Uterus (tissue), 4 donors: ENCODE data around the gene GLIS1. TPM values are rescaled to one million over a fixed set of nuclear protein-coding genes. Genes with fewer than 3 reads are reported as not detected.

ENCODE experiments used
- DNase-seq, 2 donors: peaks; one replicate each; pipeline ENCODE4 v3.0.0-alpha.2; 2019 to 2020
- H3K27ac ChIP-seq, 2 donors: fragments of 200-600 bp; sonication (generic); 1 replicate in 1 of 2; 2 replicates in 1 of 2; pipeline ENCODE4 v1.5.1; 2016 to 2018
- H3K27me3 ChIP-seq, 2 donors: fragments of 200-600 bp; sonication (generic); one replicate each; pipeline ENCODE4 v1.5.1; 2018 to 2019; ENCODE audit warnings: control low read depth in 1 of 2
- H3K36me3 ChIP-seq, 2 donors: fragments of 200-600 bp; sonication (generic); one replicate each; pipeline ENCODE4 v1.5.1; 2019; ENCODE audit warnings: control low read depth in 1 of 2
- H3K4me1 ChIP-seq, 2 donors: fragments of 200-600 bp; sonication (generic); one replicate each; pipeline ENCODE4 v1.5.1; 2018 to 2019; ENCODE audit warnings: control low read depth in 1 of 2
- H3K4me3 ChIP-seq, 2 donors: fragments of 200-600 bp; sonication (generic); 1 replicate in 1 of 2; 2 replicates in 1 of 2; pipeline ENCODE4 v1.5.1; 2018 to 2019; ENCODE audit warnings: mild to moderate bottlenecking in 1 of 2
- H3K9me3 ChIP-seq, 2 donors: fragments of 200-600 bp; sonication (generic); one replicate each; pipeline ENCODE4 v1.5.1; 2019; ENCODE audit warnings: control low read depth in 1 of 2
- POLR2A ChIP-seq, 2 donors: fragments of 450-650 bp; IDR thresholded peaks; one replicate each; pipeline ENCODE4 v1.6.1; 2016; ENCODE audit warnings: antibody characterized with exemption in 2 of 2, mild to moderate bottlenecking in 1 of 2, moderate library complexity in 1 of 2
- intact Hi-C: fragments of 100-400 bp; cut with DNase I; formaldehyde crosslinking; loops from one replicate; pipeline ENCODE4 v1.15.1; 2023; ENCODE audit warnings: low total_unique reads
- total RNA-seq, 4 donors: library from RNA; depleted of rRNA in 3 of 4; stranded (reverse); fragments of >200 nt in 3 of 4; gene quantifications; one replicate each; pipeline versions ENCODE4 v1.1.0 to v1.2.4, GENCODE V29; 2014 to 2023
- TF ChIP-seq, protein P1 (sequence below), 4 experiments: fragments of 200-600 bp in 2 of 4; fragments of 450-650 bp in 2 of 4; sonication (generic) in 2 of 4; IDR thresholded peaks; one replicate each; pipeline ENCODE4 v1.5.1; 2016 to 2019; ENCODE audit warnings: antibody characterized with exemption in 4 of 4, mild to moderate bottlenecking in 2 of 4, moderate library complexity in 1 of 4
- donor health status: DM: yes; HTN: yes; CAD: no.

GLIS1 gene
- total RNA-seq, 4 donors from 2014 or later, result 0.21 to 1.0 TPM; not detected in 2

DNA sequence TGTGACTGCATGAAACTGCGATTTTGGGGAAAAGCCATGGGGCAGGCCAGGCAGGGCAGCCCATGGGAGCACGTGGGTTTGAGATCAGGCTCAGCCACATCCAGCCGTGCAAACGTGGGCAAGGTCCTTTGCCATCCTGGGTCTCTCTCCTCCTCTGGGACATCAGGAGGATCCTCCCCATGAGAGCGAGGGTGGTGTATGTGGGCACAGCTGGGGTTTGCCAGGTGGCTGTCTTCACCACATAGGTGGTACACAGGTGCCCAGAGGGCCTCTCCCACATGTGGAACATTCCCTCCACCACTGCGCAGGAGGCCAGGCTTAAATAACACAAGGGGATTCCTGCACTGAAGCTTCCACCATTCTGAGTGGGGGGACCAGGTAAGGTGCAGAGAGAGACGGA, 143.1 kb downstream of the GLIS1 start:
- intact Hi-C loops, result no loop called here
- no peaks in the 10 kb centered on the region for H3K27me3 ChIP-seq
- no peak overlapping the region for H3K27ac ChIP-seq
- no peaks in the 10 kb centered on the region for H3K4me1 ChIP-seq
- DNase-seq, result no peak
- H3K9me3 ChIP-seq, result no peaks in the 10 kb centered on the region
- TF ChIP-seq POLR2A (IDR thresholded peaks at IDR 0.05), result no peak
- TF ChIP-seq, protein P1, sequence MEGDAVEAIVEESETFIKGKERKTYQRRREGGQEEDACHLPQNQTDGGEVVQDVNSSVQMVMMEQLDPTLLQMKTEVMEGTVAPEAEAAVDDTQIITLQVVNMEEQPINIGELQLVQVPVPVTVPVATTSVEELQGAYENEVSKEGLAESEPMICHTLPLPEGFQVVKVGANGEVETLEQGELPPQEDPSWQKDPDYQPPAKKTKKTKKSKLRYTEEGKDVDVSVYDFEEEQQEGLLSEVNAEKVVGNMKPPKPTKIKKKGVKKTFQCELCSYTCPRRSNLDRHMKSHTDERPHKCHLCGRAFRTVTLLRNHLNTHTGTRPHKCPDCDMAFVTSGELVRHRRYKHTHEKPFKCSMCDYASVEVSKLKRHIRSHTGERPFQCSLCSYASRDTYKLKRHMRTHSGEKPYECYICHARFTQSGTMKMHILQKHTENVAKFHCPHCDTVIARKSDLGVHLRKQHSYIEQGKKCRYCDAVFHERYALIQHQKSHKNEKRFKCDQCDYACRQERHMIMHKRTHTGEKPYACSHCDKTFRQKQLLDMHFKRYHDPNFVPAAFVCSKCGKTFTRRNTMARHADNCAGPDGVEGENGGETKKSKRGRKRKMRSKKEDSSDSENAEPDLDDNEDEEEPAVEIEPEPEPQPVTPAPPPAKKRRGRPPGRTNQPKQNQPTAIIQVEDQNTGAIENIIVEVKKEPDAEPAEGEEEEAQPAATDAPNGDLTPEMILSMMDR (IDR thresholded peaks at IDR 0.05), result no peak
- no peaks in the 10 kb centered on the region for H3K36me3 ChIP-seq
- H3K4me3 ChIP-seq, result no peak overlapping the region

DNA sequence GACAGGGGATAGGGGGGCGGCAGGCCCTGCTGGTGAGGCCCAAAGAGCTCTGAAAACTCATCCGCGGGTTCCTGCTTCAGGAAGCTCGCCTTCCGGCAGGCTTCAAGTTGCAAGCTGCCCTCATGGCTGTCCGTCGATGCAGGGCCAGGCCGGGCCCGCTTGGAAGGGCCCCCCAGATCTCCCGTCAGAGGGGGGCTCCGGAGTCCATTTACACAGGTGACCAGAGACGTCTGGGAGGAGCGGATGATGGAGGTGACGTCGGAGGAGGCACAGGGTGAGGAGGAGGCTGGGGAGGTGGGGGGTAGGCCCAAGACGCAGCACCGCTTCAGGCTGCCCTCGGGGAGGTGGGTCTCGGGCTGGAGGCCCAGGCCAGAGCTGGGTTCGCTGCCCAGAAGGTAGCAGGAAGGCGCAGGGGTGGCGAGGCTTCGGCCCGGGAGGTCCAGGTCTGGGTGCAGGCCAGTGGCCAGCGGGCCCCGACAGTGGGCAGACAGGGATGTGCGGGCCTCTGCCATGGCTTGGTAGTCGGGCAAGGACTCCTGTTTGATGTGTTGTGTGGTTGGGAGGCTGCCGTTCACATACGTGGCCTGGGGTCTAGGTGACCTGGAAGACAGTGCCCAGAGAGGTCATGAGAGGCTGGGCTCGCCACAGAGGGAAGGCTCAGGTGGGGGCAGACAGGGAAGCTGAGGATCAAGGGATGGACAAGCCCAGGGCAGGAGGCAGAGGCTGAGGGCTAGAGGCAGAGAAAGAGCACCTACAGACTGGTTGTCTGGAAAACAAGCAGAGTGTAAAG, 144.4 kb downstream of the GLIS1 start:
- no peak overlapping the region for H3K27ac ChIP-seq
- TF ChIP-seq, protein P1 (IDR thresholded peaks at IDR 0.05), result no peak
- no peak for TF ChIP-seq POLR2A (IDR thresholded peaks at IDR 0.05)
- H3K36me3 ChIP-seq, result no peaks in the 10 kb centered on the region
- H3K4me1 ChIP-seq, result no peaks in the 10 kb centered on the region
- intact Hi-C loops, result no loop called here
- H3K9me3 ChIP-seq, result no peaks in the 10 kb centered on the region
- no peaks in the 10 kb centered on the region for H3K27me3 ChIP-seq
- DNase-seq, result no peak
- no peak overlapping the region for H3K4me3 ChIP-seq

DNA sequence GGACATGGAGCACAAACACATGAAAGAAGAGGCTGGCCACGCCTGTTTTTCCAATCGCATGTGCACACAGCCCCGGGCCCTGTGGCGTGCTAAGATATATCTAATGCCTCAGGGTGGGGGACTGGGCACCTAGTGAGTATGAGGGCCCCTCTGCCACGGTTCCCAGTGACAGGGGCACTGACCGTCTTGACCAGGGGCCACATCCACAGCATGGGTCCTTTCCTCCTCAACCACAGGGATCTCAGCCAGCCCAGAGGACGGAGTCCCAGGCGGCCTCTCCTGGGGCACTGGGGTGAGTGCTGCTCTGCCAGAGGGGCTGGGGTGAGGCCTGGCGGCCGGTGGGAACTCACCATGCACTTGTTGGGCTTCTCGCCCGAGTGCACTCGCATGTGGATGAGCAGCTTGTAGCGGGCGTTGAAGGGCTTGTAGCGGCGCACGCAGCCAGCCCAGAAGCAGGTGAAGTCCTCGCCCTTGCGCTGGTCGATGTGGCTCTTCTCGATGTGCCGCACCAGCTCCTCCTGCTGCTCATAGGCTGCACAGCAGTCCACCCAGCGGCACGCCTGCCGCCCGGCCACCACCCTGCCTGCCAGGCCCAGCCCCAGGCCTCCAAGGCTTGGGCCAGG, 145.1 kb downstream of the GLIS1 start:
- H3K9me3 ChIP-seq, result no peaks in the 10 kb centered on the region
- peak in 1 of 2 donors; percentile 9 for DNase-seq
- H3K27me3 ChIP-seq, result no peaks in the 10 kb centered on the region
- H3K36me3 ChIP-seq, result no peaks in the 10 kb centered on the region
- no peak overlapping the region for H3K27ac ChIP-seq
- H3K4me1 ChIP-seq, result no peaks in the 10 kb centered on the region
- H3K4me3 ChIP-seq, result no peak overlapping the region
- intact Hi-C loops, result no loop called here
- no peak for TF ChIP-seq POLR2A (IDR thresholded peaks at IDR 0.05)
- TF ChIP-seq, protein P1 (IDR thresholded peaks at IDR 0.05), result no peak

DNA sequence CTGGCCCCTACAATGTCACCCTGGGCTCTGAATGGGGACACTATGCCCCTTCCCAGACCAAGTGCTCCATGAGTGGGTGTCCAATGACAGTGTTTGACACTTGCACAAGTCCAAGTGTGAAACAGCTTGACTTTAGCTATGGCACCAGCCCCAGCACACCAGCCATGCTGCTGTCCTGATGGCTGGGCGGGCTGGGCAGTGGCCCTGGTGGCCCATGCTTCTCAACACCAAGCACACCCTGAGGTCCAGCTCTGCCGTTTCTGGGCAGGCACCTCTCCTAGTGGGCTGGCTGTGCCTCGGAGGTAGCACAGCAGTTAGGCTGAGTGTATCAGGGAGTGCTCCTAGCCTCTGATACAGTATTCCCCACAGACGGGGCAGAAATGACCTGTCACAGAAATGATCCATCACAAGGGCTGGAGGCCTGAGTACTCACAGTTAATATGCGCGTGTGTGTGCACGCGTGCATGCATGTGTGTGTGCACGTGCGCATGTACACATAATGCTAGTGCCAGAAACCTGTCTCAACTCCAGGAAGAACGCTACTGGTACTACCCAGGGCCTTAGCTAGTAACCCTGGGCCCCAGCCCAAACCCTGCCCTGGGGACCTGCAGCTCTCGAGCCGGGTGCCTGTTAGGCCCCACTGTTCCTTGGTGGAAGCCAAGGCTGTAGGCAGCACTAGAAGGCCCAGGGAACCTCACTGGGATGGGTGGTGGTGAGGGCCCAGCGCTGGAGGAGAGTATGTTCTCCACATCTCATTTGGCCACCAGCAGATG, 145.8 kb downstream of the GLIS1 start:
- H3K27ac ChIP-seq, result no peak overlapping the region
- intact Hi-C loops, result no loop called here
- no peaks in the 10 kb centered on the region for H3K4me1 ChIP-seq
- no peaks in the 10 kb centered on the region for H3K27me3 ChIP-seq
- no peak overlapping the region for H3K4me3 ChIP-seq
- no peaks in the 10 kb centered on the region for H3K9me3 ChIP-seq
- DNase-seq, result no peak
- H3K36me3 ChIP-seq, result no peaks in the 10 kb centered on the region
- no peak for TF ChIP-seq POLR2A (IDR thresholded peaks at IDR 0.05)
- TF ChIP-seq, protein P1 (IDR thresholded peaks at IDR 0.05), result no peak
